Activated gamma-delta T cell (primary cell): ENCODE data around the gene NFASC.

Experiments used
- DNase-seq: peaks from one replicate; lab custom pipeline; 2025; lab: John Stamatoyannopoulos, UW

The NFASC gene

GRCh38 chr1:205009670-205010069, 139.0 kb downstream of the NFASC start:
- DNase-seq, result no peak

GRCh38 chr1:205012391-205013140, 141.9 kb downstream of the NFASC start:
- DNase-seq, result no peak

- DNase-seq, result no peak
Observed at GRCh38 chr1:205013683-205014367, 143.2 kb downstream of the NFASC start.

GRCh38 chr1:205014783-205015182, 144.1 kb downstream of the NFASC start:
- no peak for DNase-seq

- DNase-seq, result no peak
Observed at GRCh38 chr1:205015241-205015640, 144.6 kb downstream of the NFASC start.

- no peak for DNase-seq
Observed at GRCh38 chr1:205016075-205016474, 145.4 kb downstream of the NFASC start.

- DNase-seq, result no peak
Observed at GRCh38 chr1:205016584-205016983, 145.9 kb downstream of the NFASC start.

GRCh38 chr1:205017001-205017400, 146.3 kb downstream of the NFASC start:
- no peak for DNase-seq

GRCh38 chr1:205017766-205018165, 147.1 kb downstream of the NFASC start:
- no peak for DNase-seq

GRCh38 chr1:205018381-205018780, 147.7 kb downstream of the NFASC start:
- DNase-seq, result no peak

- DNase-seq, result no peak
Observed at GRCh38 chr1:205020466-205020865, 149.8 kb downstream of the NFASC start.

GRCh38 chr1:205024679-205025078, 154.0 kb downstream of the NFASC start:
- no peak for DNase-seq

- no peak for DNase-seq
Observed at GRCh38 chr1:205025239-205025638, 154.6 kb downstream of the NFASC start.

GRCh38 chr1:205026181-205026580, 155.5 kb downstream of the NFASC start:
- no peak for DNase-seq

GRCh38 chr1:205028390-205028789, 157.7 kb downstream of the NFASC start:
- DNase-seq, result no peak

- DNase-seq, result no peak
Observed at GRCh38 chr1:205028924-205029323, 158.3 kb downstream of the NFASC start.

GRCh38 chr1:205030241-205030640, 159.6 kb downstream of the NFASC start:
- no peak for DNase-seq

GRCh38 chr1:205030896-205031295, 160.2 kb downstream of the NFASC start:
- no peak for DNase-seq

GRCh38 chr1:205032508-205032907, 161.8 kb downstream of the NFASC start:
- DNase-seq, result no peak

- no peak for DNase-seq
Observed at GRCh38 chr1:205037539-205037938, 166.9 kb downstream of the NFASC start.

GRCh38 chr1:205038132-205038786, 167.6 kb downstream of the NFASC start:
- DNase-seq, result no peak

GRCh38 chr1:205041001-205041715, 170.5 kb downstream of the NFASC start:
- no peak for DNase-seq
